Left lobe of liver (tissue), 2 donors: Measurements from ENCODE around the gene C6orf136. TPM values are rescaled to one million over a fixed set of nuclear protein-coding genes. Genes with fewer than 3 reads are reported as not detected.

Source experiments
- ATAC-seq: fragments of 200-7000 bp; cut with Tn5 transposase; one replicate; pipeline ENCODE4 v1.9.1; 2020; ENCODE audit warnings: mild to moderate bottlenecking, moderate library complexity
- DNase-seq: peaks from one replicate; pipeline ENCODE4 v3.0.0-alpha.2; 2020; ENCODE audit warnings: low spot score
- total RNA-seq: library from RNA; stranded (reverse); gene quantifications from one replicate; pipeline ENCODE4 v1.2.1, GENCODE V29; 2021
- donor health status: DM: no; HTN: no; CAD: no; lungs with moderate emphysema.
- donor health status: DM: no; HTN: yes; CAD: no.

The C6orf136 gene
- total RNA-seq, 1 donor from 2014 or later, result 13.8 TPM

- ATAC-seq (no peak), DNase-seq (no peak)
Measured at GRCh38 chr6:30615219-30615957, 31.5 kb upstream of the C6orf136 start.

- DNase-seq, result no peak
- no peak for ATAC-seq
Measured at GRCh38 chr6:30615958-30616810, 30.7 kb upstream of the C6orf136 start.

- peak; percentile 99 for DNase-seq
- ATAC-seq, result peak; percentile 88
Measured at GRCh38 chr6:30616811-30617564, 29.9 kb upstream of the C6orf136 start, which contains the start of gene PPP1R10. PPP1R10 (minus strand) TSS chr6:30617243; CDS start chr6:30609944, 7,299 bp downstream.

GRCh38 chr6:30617565-30618269 lies 29.2 kb upstream of the C6orf136 start, which contains the start of gene MRPS18B:
MRPS18B (plus strand) TSS chr6:30617840; CDS start chr6:30617866, 26 bp downstream.
- ATAC-seq (peak; percentile 84), DNase-seq (peak; percentile 98)

- no peak for ATAC-seq
- DNase-seq, result no peak
Measured at GRCh38 chr6:30618270-30618797, 28.6 kb upstream of the C6orf136 start.

- DNase-seq, result no peak
Measured at GRCh38 chr6:30619561-30619960, 27.4 kb upstream of the C6orf136 start.

GRCh38 chr6:30625511-30625910 lies 21.4 kb upstream of the C6orf136 start:
- no peak for ATAC-seq
- no peak for DNase-seq

More at GRCh38 chr6:30619561-30619960, 27.4 kb upstream of the C6orf136 start:
- ATAC-seq, result no peak

GRCh38 chr6:30626484-30627366 lies 20.2 kb upstream of the C6orf136 start, which contains the start of gene ATAT1:
ATAT1 (plus strand) TSS chr6:30626874.
- ATAC-seq (peak; percentile 97), DNase-seq (peak; percentile 90)

- ATAC-seq, result no peak
- DNase-seq, result no peak
Measured at GRCh38 chr6:30635834-30636233, 11.1 kb upstream of the C6orf136 start.

- peak; percentile 92 for ATAC-seq
- DNase-seq, result no peak
Measured at GRCh38 chr6:30640481-30640880, 6.5 kb upstream of the C6orf136 start.

- ATAC-seq (peak; percentile 5), DNase-seq (no peak)
Measured at GRCh38 chr6:30641048-30641447, 5.9 kb upstream of the C6orf136 start.

GRCh38 chr6:30643656-30644055 lies 3.3 kb upstream of the C6orf136 start:
- ATAC-seq (no peak), DNase-seq (no peak)

GRCh38 chr6:30644769-30645168 lies 2.2 kb upstream of the C6orf136 start:
- ATAC-seq, result no peak
- DNase-seq, result no peak

- DNase-seq, result no peak
- ATAC-seq, result no peak
Measured at GRCh38 chr6:30645989-30646388, 944 bp upstream of the C6orf136 start.

GRCh38 chr6:30647242-30648116 lies 546 bp downstream of the C6orf136 start:
- DNase-seq (peak; percentile 83), ATAC-seq (peak; percentile 81)

- DNase-seq, result no peak
Measured at GRCh38 chr6:30651143-30651542, 4.2 kb downstream of the C6orf136 start.

GRCh38 chr6:30654798-30655742 lies 8.1 kb downstream of the C6orf136 start:
- DNase-seq (no peak), ATAC-seq (peak; percentile 34)

More at GRCh38 chr6:30651143-30651542, 4.2 kb downstream of the C6orf136 start:
- no peak for ATAC-seq
